Caco-2 (cell line): ENCODE results near the gene RARRES2. TPM values are rescaled to one million over a fixed set of nuclear protein-coding genes. Genes with fewer than 3 reads are reported as not detected.

Experiments
- BruUV-seq: library from RNA; stranded (reverse); fragments of 400-500 nt; replicated peaks from 2 replicates; lab custom pipeline; 2021; lab: Mats Ljungman, UMichigan
- CTCF ChIA-PET: fragments of 300-600 bp; sonication (Branson Sonifier 250); formaldehyde crosslinking; loops from one replicate; lab custom pipeline; 2022; ENCODE audit warnings: antibody characterized with exemption; lab: Charles Lee
- POLR2A ChIA-PET: fragments of 300-600 bp; sonication (Branson Sonifier 250); formaldehyde crosslinking; loops from one replicate; lab custom pipeline; 2022; ENCODE audit warnings: antibody characterized with exemption; lab: Charles Lee
- DNase-seq, 2 experiments: peaks; one replicate each; pipeline versions ENCODE4 v3.0.0 to v3.0.0-alpha.2; 2020 to 2022
- H3K27me3 ChIP-seq: replicated peaks from 2 replicates; pipeline ENCODE4 v1.6.0; 2011; ENCODE audit warnings: low read length; ENCODE audit not compliant: control insufficient read depth, insufficient read depth
- H3K36me3 ChIP-seq: 2 replicates; pipeline ENCODE4 v1.5.1; 2011; ENCODE audit warnings: low read length; ENCODE audit not compliant: control insufficient read depth, insufficient read depth
- H3K4me1 ChIP-seq: fragments of 250-450 bp; sonication (Bioruptor Pico); 2 replicates; pipeline ENCODE4 v1.5.1; 2020; ENCODE audit warnings: mild to moderate bottlenecking
- H3K4me3 ChIP-seq: 2 replicates; pipeline ENCODE4 v1.5.1; 2011; ENCODE audit warnings: low read depth, mild to moderate bottlenecking, control low read depth, low read length
- H3K9me3 ChIP-seq: fragments of 250-450 bp; sonication (Bioruptor Pico); 2 replicates; pipeline ENCODE4 v1.5.1; 2020; ENCODE audit warnings: mild to moderate bottlenecking, moderate library complexity
- H3K27ac Mint-ChIP-seq: one replicate; pipeline ENCODE4 v1.8.0; 2022; ENCODE audit warnings: mixed read lengths; ENCODE audit not compliant: unreplicated experiment
- H3K27me3 Mint-ChIP-seq: one replicate; pipeline ENCODE4 v1.8.0; 2022; ENCODE audit warnings: mixed read lengths; ENCODE audit not compliant: insufficient read depth, unreplicated experiment
- H3K36me3 Mint-ChIP-seq: one replicate; pipeline ENCODE4 v1.8.0; 2022; ENCODE audit warnings: mild to moderate bottlenecking, mixed read lengths; ENCODE audit not compliant: insufficient read depth, unreplicated experiment
- H3K4me1 Mint-ChIP-seq: one replicate; pipeline ENCODE4 v1.8.0; 2022; ENCODE audit warnings: low read depth, mixed read lengths; ENCODE audit not compliant: unreplicated experiment
- H3K4me3 Mint-ChIP-seq: one replicate; pipeline ENCODE4 v1.8.0; 2022; ENCODE audit warnings: mild to moderate bottlenecking, moderate library complexity, mixed read lengths; ENCODE audit not compliant: unreplicated experiment
- H3K9me3 Mint-ChIP-seq: one replicate; pipeline ENCODE4 v1.8.0; 2022; ENCODE audit warnings: mixed read lengths; ENCODE audit not compliant: unreplicated experiment
- intact Hi-C: fragments of 100-400 bp; cut with micrococcal nuclease; formaldehyde crosslinking; loops from one replicate; pipeline ENCODE4 v1.10.0; 2022; ENCODE audit not compliant: unreplicated experiment
- total RNA-seq: library from RNA; stranded (reverse); gene quantifications from 2 replicates; pipeline ENCODE4 v1.2.3, GENCODE V29; 2022
- TF ChIP-seq, protein P1 (sequence below), 2 experiments: fragments of 200-600 bp in 1 of 2; IDR thresholded peaks; 1 replicate in 1 of 2; 2 replicates in 1 of 2; pipeline versions ENCODE4 v1.5.1 to v1.8.0; 2011 to 2022; ENCODE audit warnings: antibody characterized with exemption in 1 of 2, control low read depth in 1 of 2, inconsistent platforms in 1 of 2, low read depth in 1 of 2, low read length in 1 of 2, mild to moderate bottlenecking in 1 of 2, moderate library complexity in 1 of 2; ENCODE audit not compliant: insufficient read depth in 1 of 2, severe bottlenecking in 1 of 2, unreplicated experiment in 1 of 2

RARRES2 gene
- total RNA-seq, 1 experiment from 2014 or later = not detected

GRCh38 chr7:150326657-150327268 lies 14.7 kb downstream of the RARRES2 start:
- H3K27me3 Mint-ChIP-seq = no peaks in the 10 kb centered on the region
- peaks cover 12% of the 10 kb centered on the region for H3K4me1 Mint-ChIP-seq
- Histone ChIP-seq H3K4me1 (peaks cover 16% of the 10 kb centered on the region), H3K4me3 (no peak overlapping the region), H3K9me3 (no peaks in the 10 kb centered on the region), H3K27me3 (no peaks in the 10 kb centered on the region), H3K36me3 (peaks cover 12% of the 10 kb centered on the region)
- no TSS peak for BruUV-seq
- POLR2A ChIA-PET = no interaction called here
- no peaks in the 10 kb centered on the region for H3K9me3 Mint-ChIP-seq
- peaks cover 83% of the 10 kb centered on the region for H3K36me3 Mint-ChIP-seq
- CTCF ChIA-PET = no interaction called here
- no peak for DNase-seq
- no peak overlapping the region for H3K4me3 Mint-ChIP-seq
- H3K27ac Mint-ChIP-seq = no peak overlapping the region
- intact Hi-C loops = no loop called here
- TF ChIP-seq, protein P1, sequence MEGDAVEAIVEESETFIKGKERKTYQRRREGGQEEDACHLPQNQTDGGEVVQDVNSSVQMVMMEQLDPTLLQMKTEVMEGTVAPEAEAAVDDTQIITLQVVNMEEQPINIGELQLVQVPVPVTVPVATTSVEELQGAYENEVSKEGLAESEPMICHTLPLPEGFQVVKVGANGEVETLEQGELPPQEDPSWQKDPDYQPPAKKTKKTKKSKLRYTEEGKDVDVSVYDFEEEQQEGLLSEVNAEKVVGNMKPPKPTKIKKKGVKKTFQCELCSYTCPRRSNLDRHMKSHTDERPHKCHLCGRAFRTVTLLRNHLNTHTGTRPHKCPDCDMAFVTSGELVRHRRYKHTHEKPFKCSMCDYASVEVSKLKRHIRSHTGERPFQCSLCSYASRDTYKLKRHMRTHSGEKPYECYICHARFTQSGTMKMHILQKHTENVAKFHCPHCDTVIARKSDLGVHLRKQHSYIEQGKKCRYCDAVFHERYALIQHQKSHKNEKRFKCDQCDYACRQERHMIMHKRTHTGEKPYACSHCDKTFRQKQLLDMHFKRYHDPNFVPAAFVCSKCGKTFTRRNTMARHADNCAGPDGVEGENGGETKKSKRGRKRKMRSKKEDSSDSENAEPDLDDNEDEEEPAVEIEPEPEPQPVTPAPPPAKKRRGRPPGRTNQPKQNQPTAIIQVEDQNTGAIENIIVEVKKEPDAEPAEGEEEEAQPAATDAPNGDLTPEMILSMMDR (IDR thresholded peaks at IDR 0.05; ENCODE audit: insufficient read depth in 1 of 2, low read depth in 1 of 2, low read length in 1 of 2, severe bottlenecking in 1 of 2, unreplicated experiment in 1 of 2) = no peak

DNA sequence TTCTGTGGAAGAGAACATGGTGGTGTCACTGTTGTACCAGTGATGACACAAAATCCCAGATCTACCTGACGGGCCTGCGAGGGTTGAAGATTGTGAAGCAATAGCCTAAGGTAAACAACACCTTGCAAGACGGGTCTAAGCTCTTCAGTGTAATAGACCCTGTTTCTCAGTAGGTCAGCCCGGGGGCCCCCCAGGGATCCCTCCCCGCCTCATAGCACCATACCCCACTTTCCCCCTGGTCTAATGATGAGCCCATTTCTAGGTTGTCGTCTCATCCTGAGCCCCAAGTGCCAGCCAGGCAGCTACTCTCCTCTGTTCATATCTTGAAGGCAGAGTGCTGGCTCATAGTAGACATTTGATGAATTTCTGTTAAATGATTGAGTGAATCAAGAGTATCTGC lies 15.5 kb downstream of the RARRES2 start:
- ChIA-PET CTCF (interaction anchor here (0.7 kb wide), 1 partner anchor 32 kb away, joined by 3 read pairs; no protein-coding TSS in a partner anchor), POLR2A (interaction anchor here (0.6 kb wide), 1 partner anchor 42 kb away, joined by 5 read pairs; the partner anchor contains the start of gene REPIN1)
- Histone ChIP-seq H3K36me3 (peaks cover 12% of the 10 kb centered on the region), H3K4me3 (no peak overlapping the region), H3K9me3 (no peaks in the 10 kb centered on the region), H3K27me3 (no peaks in the 10 kb centered on the region), H3K4me1 (peaks cover 23% of the 10 kb centered on the region)
- intact Hi-C loops = no loop called here
- BruUV-seq = no TSS peak
- no peak for DNase-seq
- Mint-ChIP-seq H3K27me3 (no peaks in the 10 kb centered on the region), H3K36me3 (peaks cover 80% of the 10 kb centered on the region), H3K4me3 (no peak overlapping the region), H3K4me1 (peaks cover 17% of the 10 kb centered on the region), H3K9me3 (no peaks in the 10 kb centered on the region), H3K27ac (peak overlapping the region; percentile 32)
- TF ChIP-seq, protein P1 (IDR thresholded peaks at IDR 0.05; ENCODE audit: insufficient read depth in 1 of 2, low read depth in 1 of 2, low read length in 1 of 2, severe bottlenecking in 1 of 2, unreplicated experiment in 1 of 2) = no peak

- H3K4me1 Mint-ChIP-seq = peaks cover 19% of the 10 kb centered on the region
- ChIA-PET POLR2A (interaction anchor here (0.6 kb wide), 1 partner anchor 43 kb away, joined by 5 read pairs; the partner anchor contains the start of gene REPIN1), CTCF (interaction anchor here (0.7 kb wide), 1 partner anchor 33 kb away, joined by 3 read pairs; no protein-coding TSS in a partner anchor)
- H3K36me3 Mint-ChIP-seq = peaks cover 78% of the 10 kb centered on the region
- TF ChIP-seq, protein P1 (IDR thresholded peaks at IDR 0.05; ENCODE audit: insufficient read depth in 1 of 2, low read depth in 1 of 2, low read length in 1 of 2, severe bottlenecking in 1 of 2, unreplicated experiment in 1 of 2) = no peak
- DNase-seq = no peak
- Histone ChIP-seq H3K4me3 (no peak overlapping the region), H3K9me3 (no peaks in the 10 kb centered on the region), H3K4me1 (peaks cover 27% of the 10 kb centered on the region), H3K27me3 (no peaks in the 10 kb centered on the region), H3K36me3 (peaks cover 10% of the 10 kb centered on the region)
- intact Hi-C loops = no loop called here
- BruUV-seq = no TSS peak
- peak overlapping the region; percentile 95 for H3K4me3 Mint-ChIP-seq
- H3K9me3 Mint-ChIP-seq = no peaks in the 10 kb centered on the region
- no peaks in the 10 kb centered on the region for H3K27me3 Mint-ChIP-seq
- H3K27ac Mint-ChIP-seq = peak overlapping the region; percentile 92
Measured at GRCh38 chr7:150325110-150325611, 16.3 kb downstream of the RARRES2 start.
